ENCODE data around the gene GBP2. TPM values are rescaled to one million over a fixed set of nuclear protein-coding genes. Genes with fewer than 3 reads are reported as not detected.

GBP2 gene
- 13.1 TPM for total RNA-seq
- long read RNA-seq, transcript GBP2-201 (11 exons, 2,220 nt) = major isoform, 10 of 13 reads
- long read RNA-seq, partial matches to known transcripts = 3 of 13 reads
- long read RNA-seq, other reads (novel, unspliced or antisense) = 0 of 13 reads

GRCh38 chr1:89125913-89126580, at the start of gene GBP2:
GBP2 (minus strand) TSS chr1:89126114; CDS start chr1:89121966, 4,148 bp downstream.
- intact Hi-C loops (cut with DNase I) = no loop called here
- ATAC-seq (peak; percentile 77), DNase-seq (ENCODE audit: missing footprints) (no peak)

DNA sequence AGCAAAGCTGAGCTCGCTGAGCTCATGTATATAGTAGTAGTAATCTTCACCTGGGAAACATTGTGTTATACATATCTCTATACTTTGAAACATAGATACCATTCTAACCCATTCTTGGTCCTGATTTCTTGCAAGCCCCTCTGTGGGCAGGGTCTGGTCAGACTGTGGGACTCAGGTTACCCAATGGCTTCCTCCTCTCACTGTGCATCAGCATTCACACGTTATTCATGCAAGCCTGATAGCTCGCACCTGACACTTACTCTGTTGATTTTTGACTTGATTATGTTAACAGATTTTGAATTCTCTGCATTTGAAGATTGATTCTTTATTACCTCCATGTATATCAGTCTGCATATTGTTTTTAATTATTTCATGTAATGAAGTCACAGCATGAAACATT, 48.6 kb upstream of the GBP2 start:
- intact Hi-C loops (cut with DNase I) = no loop called here
- no peak for ATAC-seq
- DNase-seq (ENCODE audit: missing footprints) = no peak

DNA sequence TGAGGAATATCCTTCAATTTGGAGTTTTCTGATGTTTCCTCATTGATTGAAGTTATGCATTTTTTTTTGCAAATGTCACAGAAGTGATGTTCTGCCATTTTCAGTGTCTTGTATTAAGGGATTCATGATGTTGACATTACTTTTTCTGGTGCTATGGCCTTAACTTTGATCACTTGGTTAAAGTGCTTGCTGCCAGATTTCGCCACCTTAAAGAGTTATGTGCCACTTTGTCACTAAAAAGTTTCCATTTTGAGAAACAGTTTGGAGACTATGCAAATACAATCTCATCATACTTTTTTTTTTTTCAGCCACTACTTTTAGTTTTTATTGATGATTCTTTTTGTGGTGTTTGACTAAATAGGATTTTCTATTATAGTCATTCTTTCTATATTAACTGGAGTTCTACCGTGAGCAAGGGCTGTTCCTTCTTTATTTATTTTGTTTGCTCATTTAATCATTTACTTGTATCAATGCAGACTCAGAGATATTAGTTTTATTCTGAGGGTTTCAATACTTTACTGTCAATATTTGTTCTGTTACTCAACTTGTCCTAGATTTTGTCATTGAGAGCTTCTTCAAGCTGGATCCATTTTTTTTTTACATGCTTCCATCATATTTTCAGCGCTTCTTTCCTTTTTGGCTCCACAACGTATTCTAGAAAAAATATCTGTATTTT, 46.7 kb upstream of the GBP2 start:
- ATAC-seq = no peak
- no peak for DNase-seq (ENCODE audit: missing footprints)
- intact Hi-C loops (cut with DNase I) = no loop called here

- DNase-seq (ENCODE audit: missing footprints) = no peak
- intact Hi-C loops (cut with DNase I) = no loop called here
- no peak for ATAC-seq
These were observed 45.1 kb upstream of the GBP2 start for GRCh38 chr1:89171067-89171438.

GRCh38 chr1:89170170-89171066, 44.5 kb upstream of the GBP2 start:
- intact Hi-C loops (cut with DNase I) = no loop called here
- DNase-seq (ENCODE audit: missing footprints) (no peak), ATAC-seq (no peak)

- DNase-seq (ENCODE audit: missing footprints) (no peak), ATAC-seq (no peak)
- intact Hi-C loops (cut with DNase I) = no loop called here
These were observed 43.3 kb upstream of the GBP2 start for GRCh38 chr1:89169166-89169565.

GRCh38 chr1:89167590-89168230, 41.8 kb upstream of the GBP2 start:
- DNase-seq (ENCODE audit: missing footprints) (no peak), ATAC-seq (no peak)
- intact Hi-C loops (cut with DNase I) = no loop called here

GRCh38 chr1:89166705-89167104, 40.8 kb upstream of the GBP2 start:
- DNase-seq (ENCODE audit: missing footprints) (no peak), ATAC-seq (no peak)
- intact Hi-C loops (cut with DNase I) = no loop called here

GRCh38 chr1:89165811-89166210, 39.9 kb upstream of the GBP2 start:
- intact Hi-C loops (cut with DNase I) = no loop called here
- ATAC-seq (no peak), DNase-seq (ENCODE audit: missing footprints) (no peak)

GRCh38 chr1:89151047-89151446, 25.1 kb upstream of the GBP2 start:
- intact Hi-C loops (cut with DNase I) = no loop called here
- ATAC-seq = no peak
- DNase-seq (ENCODE audit: missing footprints) = no peak

DNA sequence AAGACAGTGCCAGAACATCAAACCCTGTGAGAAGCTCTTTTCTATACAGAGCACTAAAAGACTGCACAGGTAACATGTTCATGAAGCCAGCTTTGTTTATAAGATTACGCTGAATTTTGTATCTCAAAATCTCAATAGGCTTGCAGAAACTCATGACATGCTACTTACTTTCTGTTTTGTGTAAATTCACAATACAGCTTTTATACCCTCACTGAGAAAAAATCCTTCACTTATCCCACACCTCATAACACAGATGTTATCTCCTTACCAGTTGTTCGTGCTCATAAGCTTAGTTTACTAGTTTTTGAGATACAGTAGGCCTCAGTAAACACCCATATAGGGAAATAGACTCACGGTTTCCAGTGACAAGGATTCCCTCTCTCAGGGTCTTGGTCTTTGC, 24.1 kb upstream of the GBP2 start:
- intact Hi-C loops (cut with DNase I) = no loop called here
- DNase-seq (ENCODE audit: missing footprints) = no peak
- no peak for ATAC-seq

DNA sequence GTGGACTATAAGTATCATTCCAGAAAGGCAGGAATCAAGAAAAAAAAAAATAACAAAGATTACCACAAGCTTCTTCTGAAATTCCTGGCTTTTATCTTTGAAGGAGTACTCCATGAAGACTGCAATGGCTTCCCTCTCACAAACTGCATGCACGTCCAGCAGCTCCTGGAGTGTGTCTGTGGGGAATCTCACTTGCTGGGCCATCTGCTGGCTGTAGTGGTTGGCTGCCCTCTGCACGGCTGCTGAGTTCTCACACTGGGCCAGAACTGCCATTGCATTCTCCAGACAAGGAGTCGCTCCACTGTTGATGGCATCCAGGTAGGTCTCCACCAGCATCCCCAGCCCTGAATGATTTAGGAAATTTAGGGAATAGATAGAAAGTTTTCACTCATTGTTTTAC, 23.3 kb upstream of the GBP2 start:
- ATAC-seq (peak; percentile 64), DNase-seq (ENCODE audit: missing footprints) (no peak)
- intact Hi-C loops (cut with DNase I) = no loop called here

DNA sequence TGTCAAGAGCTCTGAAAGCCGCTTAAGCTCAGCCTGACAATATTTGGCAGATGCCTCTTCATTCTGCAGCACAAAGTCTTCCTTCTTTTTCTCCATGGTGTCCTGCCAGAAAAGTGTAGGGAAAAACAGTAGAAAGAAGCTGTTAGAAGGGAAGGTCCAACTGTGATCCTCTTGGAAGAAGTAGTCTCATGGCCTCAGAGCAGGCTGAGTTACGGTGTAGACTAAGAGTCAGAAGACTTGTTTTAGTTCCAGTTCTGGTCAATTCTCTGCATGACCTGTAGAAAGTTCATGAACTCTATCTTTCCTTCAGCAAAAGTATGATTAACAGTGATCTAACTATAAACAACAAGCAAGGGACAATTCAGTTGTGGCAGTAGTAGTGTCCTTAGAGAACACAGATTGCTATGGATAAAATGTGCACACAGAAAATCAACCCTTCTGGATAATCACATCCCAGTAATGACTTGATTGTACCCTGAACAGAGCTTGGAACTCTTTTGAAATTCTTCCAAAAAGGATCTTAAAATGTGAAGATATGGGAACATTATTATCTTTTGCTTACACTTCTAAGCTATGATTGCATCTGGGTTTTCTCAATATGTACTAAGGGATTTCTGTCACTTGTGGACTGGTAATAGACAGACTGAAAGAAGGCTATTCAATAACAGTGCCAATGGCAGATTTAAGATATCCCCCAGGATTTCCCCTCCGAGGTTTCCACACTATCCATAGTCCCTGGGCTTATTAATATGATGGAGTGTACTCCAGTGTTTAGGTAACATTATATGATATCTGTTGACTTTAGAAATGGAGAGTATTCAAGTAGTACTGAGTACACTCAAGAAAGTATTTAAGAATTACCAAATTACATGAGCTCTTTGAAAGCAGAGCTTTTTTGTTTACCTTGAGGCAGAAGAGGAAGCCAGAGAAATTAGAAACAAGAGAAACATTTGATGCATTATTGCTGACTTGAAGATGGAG, 22.1 kb upstream of the GBP2 start:
- intact Hi-C loops (cut with DNase I) = no loop called here
- ATAC-seq = no peak
- DNase-seq (ENCODE audit: missing footprints) = no peak

- ATAC-seq (no peak), DNase-seq (ENCODE audit: missing footprints) (no peak)
- intact Hi-C loops (cut with DNase I) = no loop called here
These were observed 20.8 kb upstream of the GBP2 start for GRCh38 chr1:89146721-89147120.

- DNase-seq (ENCODE audit: missing footprints) (no peak), ATAC-seq (no peak)
- intact Hi-C loops (cut with DNase I) = no loop called here
These were observed 17.6 kb upstream of the GBP2 start for GRCh38 chr1:89143484-89143883.

- ATAC-seq (no peak), DNase-seq (ENCODE audit: missing footprints) (no peak)
- intact Hi-C loops (cut with DNase I) = no loop called here
These were observed 16.2 kb upstream of the GBP2 start for GRCh38 chr1:89142160-89142559.

DNA sequence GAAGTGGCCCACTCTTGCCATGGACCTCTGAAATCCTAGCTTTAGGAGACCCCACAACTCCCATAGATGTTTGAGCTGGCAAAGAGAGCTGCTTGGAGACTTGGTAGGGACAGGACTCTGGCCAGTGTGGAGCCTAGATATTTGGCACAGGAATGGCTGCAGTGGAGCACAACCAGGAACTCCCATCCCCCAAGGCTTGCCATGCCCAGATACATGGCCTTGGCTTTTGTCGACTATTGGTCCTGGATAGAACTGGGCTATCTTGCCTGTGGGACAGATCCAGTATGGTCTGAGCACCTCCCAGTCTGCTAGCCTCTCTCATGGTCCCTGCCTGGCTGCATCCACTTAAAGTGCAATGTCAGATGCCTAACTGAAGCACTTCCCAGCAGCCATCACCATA, 7.8 kb upstream of the GBP2 start:
- intact Hi-C loops (cut with DNase I) = loop anchor here (5.0 kb wide), 1 partner anchor 64 kb away; the partner anchor contains the start of gene GBP4
- no peak for ATAC-seq

GRCh38 chr1:89130716-89131115, 4.8 kb upstream of the GBP2 start:
- intact Hi-C loops (cut with DNase I) = loop anchor here (5.0 kb wide), 1 partner anchor 67 kb away; the partner anchor contains the start of gene GBP4
- ATAC-seq (no peak), DNase-seq (ENCODE audit: missing footprints) (no peak)

More for the DNA sequence above, 7.8 kb upstream of the GBP2 start:
- no peak for DNase-seq (ENCODE audit: missing footprints)
